GM18951 (cell line): Measurements from ENCODE around the gene C11orf71.

ENCODE experiments used
- POLR2A ChIP-seq: IDR thresholded peaks from 4 replicates; pipeline ENCODE4 v1.6.1; 2011; ENCODE audit warnings: mild to moderate bottlenecking; ENCODE audit not compliant: insufficient read length, insufficient read depth; ENCODE audit errors: extremely low read depth
- in situ Hi-C: fragments of 300-500 bp; cut with MboI; formaldehyde crosslinking; loops from one replicate; pipeline ENCODE4 v1.12.0; 2022; ENCODE audit warnings: low sequenced_read_pairs, mixed read lengths, inconsistent platforms; ENCODE audit not compliant: unreplicated experiment

The C11orf71 gene

GRCh38 chr11:114392735-114393667, 7.3 kb downstream of the C11orf71 start:
- no peak for TF ChIP-seq POLR2A
- in situ Hi-C loops, result no loop called here

- in situ Hi-C loops, result no loop called here
Observed at GRCh38 chr11:114386545-114386944, 13.8 kb downstream of the C11orf71 start.

GRCh38 chr11:114386131-114386530, 14.2 kb downstream of the C11orf71 start:
- in situ Hi-C loops, result no loop called here
- TF ChIP-seq POLR2A, result no peak

More at GRCh38 chr11:114386545-114386944, 13.8 kb downstream of the C11orf71 start:
- TF ChIP-seq POLR2A, result no peak

GRCh38 chr11:114384487-114384886, 15.8 kb downstream of the C11orf71 start:
- in situ Hi-C loops, result no loop called here
- TF ChIP-seq POLR2A, result no peak

- TF ChIP-seq POLR2A, result no peak
- in situ Hi-C loops, result no loop called here
Observed at GRCh38 chr11:114382509-114382908, 17.8 kb downstream of the C11orf71 start.

- no peak for TF ChIP-seq POLR2A
- in situ Hi-C loops, result no loop called here
Observed at GRCh38 chr11:114379394-114380069, 20.8 kb downstream of the C11orf71 start.

- in situ Hi-C loops, result no loop called here
- TF ChIP-seq POLR2A, result no peak
Observed at GRCh38 chr11:114377612-114378267, 22.6 kb downstream of the C11orf71 start.

GRCh38 chr11:114375052-114375451, 25.3 kb downstream of the C11orf71 start:
- no peak for TF ChIP-seq POLR2A
- in situ Hi-C loops, result no loop called here

- TF ChIP-seq POLR2A, result no peak
- in situ Hi-C loops, result no loop called here
Observed at GRCh38 chr11:114368918-114369680, 31.2 kb downstream of the C11orf71 start.

GRCh38 chr11:114367244-114367957, 32.9 kb downstream of the C11orf71 start:
- TF ChIP-seq POLR2A, result no peak
- in situ Hi-C loops, result no loop called here

GRCh38 chr11:114366331-114367243, 33.7 kb downstream of the C11orf71 start:
- in situ Hi-C loops, result no loop called here
- no peak for TF ChIP-seq POLR2A
